HFF-Myc (cell line): Measurements from ENCODE around the gene MNS1.
A peak's percentile ranks its signal among the peaks of the same experiment; 100 is the strongest.
"Not testable (repeated sequence)": the region's sequence is repeated elsewhere in the genome, so short reads cannot be mapped to it uniquely, and the experiment has no call there.

Source experiments
- DNase-seq: peaks from one replicate; pipeline ENCODE4 v3.0.0-alpha.2; 2011; ENCODE audit warnings: low read depth; ENCODE audit errors: extremely low read depth
- H3K4me3 ChIP-seq: replicated peaks from 2 replicates; pipeline ENCODE4 v1.5.1; 2011; ENCODE audit warnings: low read depth, mild to moderate bottlenecking, control low read depth, low read length
- TF ChIP-seq, protein P1 (sequence below): IDR thresholded peaks from 2 replicates; pipeline ENCODE4 v1.5.1; 2012; ENCODE audit warnings: mild to moderate bottlenecking, low read depth, low read length, control low read depth; ENCODE audit errors: missing control alignments

Gene MNS1

DNA sequence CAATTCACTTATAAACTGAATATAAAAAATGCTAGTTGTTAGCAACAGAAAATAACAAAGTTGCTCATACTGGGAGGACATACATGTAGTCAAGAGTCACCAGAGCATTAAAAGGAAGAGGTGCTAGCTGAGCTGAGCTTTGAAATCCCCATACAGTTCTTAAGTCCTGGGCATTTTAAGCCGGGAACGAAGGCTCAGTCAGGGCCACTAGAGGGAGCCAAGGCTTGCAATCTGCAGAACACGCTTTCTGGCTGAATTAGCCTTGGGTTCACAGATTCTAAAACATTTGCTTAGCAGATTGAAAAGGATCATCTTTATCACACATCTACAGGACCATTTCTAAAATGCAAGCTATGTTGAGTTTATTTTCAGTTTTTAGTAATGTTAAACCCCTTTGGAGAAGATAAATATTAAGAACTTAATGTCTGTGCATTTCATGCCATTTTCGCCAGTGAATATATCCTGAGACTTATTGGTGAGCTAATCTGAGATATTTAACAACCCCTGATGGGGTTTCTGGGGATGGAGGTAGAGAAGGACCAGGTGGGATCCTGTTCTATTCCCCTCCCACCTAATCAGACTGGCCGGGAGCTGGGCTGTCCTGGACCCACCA, 26.3 kb upstream of the MNS1 start:
- H3K4me3 ChIP-seq = no peak overlapping the region
- TF ChIP-seq, protein P1, sequence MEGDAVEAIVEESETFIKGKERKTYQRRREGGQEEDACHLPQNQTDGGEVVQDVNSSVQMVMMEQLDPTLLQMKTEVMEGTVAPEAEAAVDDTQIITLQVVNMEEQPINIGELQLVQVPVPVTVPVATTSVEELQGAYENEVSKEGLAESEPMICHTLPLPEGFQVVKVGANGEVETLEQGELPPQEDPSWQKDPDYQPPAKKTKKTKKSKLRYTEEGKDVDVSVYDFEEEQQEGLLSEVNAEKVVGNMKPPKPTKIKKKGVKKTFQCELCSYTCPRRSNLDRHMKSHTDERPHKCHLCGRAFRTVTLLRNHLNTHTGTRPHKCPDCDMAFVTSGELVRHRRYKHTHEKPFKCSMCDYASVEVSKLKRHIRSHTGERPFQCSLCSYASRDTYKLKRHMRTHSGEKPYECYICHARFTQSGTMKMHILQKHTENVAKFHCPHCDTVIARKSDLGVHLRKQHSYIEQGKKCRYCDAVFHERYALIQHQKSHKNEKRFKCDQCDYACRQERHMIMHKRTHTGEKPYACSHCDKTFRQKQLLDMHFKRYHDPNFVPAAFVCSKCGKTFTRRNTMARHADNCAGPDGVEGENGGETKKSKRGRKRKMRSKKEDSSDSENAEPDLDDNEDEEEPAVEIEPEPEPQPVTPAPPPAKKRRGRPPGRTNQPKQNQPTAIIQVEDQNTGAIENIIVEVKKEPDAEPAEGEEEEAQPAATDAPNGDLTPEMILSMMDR = peak; percentile 96
- DNase-seq = peak; percentile 38

GRCh38 chr15:56490461-56490860, 25.5 kb upstream of the MNS1 start:
- no peak overlapping the region for H3K4me3 ChIP-seq
- no peak for DNase-seq
- TF ChIP-seq, protein P1 = no peak

DNA sequence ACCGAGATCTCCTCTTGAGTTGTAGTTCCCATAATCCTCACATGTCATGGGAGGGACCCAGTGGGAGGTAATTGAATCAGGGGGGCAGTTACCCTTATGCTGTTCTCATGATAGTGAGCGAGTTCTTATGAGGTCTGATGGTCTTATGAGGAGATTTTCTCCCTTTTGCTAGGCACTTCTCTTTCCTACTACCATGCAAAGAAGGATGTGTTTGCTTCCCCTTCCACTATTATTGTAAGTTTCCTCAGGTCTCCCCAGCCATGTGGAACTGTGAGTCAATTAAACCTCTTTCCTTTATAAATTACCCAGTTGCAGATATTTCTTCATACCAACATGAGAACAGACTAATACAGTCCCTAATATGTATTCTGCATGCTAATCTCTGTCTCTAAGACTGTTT, 21.3 kb upstream of the MNS1 start:
- DNase-seq = not testable (repeated sequence)

GRCh38 chr15:56485426-56485825, 20.5 kb upstream of the MNS1 start:
- not testable (repeated sequence) for DNase-seq, H3K4me3 ChIP-seq

More for the DNA sequence above, 21.3 kb upstream of the MNS1 start:
- not testable (repeated sequence) for H3K4me3 ChIP-seq

GRCh38 chr15:56484287-56484686, 19.4 kb upstream of the MNS1 start:
- H3K4me3 ChIP-seq = no peak overlapping the region
- TF ChIP-seq, protein P1 = no peak
- DNase-seq = no peak

- TF ChIP-seq, protein P1 = no peak
- no peak overlapping the region for H3K4me3 ChIP-seq
- DNase-seq = no peak
These were observed 10.4 kb upstream of the MNS1 start for GRCh38 chr15:56475351-56475750.

DNA sequence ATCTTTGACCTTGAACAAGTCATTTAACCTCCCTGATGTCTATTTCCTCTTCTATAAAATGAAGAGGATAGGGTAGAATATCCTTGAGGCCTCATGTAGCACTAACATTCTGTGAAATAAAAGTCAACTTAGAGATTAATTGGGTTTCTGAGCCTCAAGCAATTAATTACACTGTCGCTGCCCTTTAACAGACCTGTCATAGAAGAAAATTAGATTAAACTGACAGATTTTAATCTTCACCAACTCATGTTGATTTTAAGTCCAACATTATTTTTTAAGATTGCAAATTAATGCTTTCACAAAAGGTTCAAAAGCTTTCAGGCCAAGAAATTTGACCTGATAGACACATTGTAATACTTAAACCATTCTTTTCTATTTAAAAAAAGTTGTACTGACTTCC, 8.1 kb upstream of the MNS1 start:
- TF ChIP-seq, protein P1 = no peak
- DNase-seq = no peak
- no peak overlapping the region for H3K4me3 ChIP-seq

DNA sequence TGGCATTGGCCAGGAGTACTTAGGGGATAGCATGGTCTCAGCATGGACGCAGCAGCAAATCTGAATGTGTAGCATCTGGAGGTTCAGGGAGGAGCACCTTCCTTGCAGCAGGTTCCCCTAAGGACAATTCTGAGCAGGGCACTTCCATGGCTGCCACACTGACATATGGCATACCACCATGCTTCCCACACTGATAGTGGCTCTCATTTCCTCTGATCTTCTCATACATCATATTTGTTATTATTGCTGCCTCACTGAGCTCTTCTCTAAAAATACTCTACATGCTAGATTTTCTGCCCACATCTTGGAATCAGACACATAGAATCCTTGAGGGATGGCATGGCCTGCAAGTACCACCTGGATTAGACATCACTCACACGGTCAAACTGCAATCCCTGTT, 7.3 kb upstream of the MNS1 start:
- TF ChIP-seq, protein P1 = no peak
- DNase-seq = no peak
- no peak overlapping the region for H3K4me3 ChIP-seq
